HG03135 (cell line): ENCODE results near the gene PCDH8.

ENCODE experiments used
- ATAC-seq: cut with Tn5 transposase; IDR thresholded peaks from one replicate; pipeline ENCODE4 v1.9.1; 2021; ENCODE audit warnings: mild to moderate bottlenecking, moderate library complexity; ENCODE audit not compliant: unreplicated experiment

The PCDH8 gene

DNA sequence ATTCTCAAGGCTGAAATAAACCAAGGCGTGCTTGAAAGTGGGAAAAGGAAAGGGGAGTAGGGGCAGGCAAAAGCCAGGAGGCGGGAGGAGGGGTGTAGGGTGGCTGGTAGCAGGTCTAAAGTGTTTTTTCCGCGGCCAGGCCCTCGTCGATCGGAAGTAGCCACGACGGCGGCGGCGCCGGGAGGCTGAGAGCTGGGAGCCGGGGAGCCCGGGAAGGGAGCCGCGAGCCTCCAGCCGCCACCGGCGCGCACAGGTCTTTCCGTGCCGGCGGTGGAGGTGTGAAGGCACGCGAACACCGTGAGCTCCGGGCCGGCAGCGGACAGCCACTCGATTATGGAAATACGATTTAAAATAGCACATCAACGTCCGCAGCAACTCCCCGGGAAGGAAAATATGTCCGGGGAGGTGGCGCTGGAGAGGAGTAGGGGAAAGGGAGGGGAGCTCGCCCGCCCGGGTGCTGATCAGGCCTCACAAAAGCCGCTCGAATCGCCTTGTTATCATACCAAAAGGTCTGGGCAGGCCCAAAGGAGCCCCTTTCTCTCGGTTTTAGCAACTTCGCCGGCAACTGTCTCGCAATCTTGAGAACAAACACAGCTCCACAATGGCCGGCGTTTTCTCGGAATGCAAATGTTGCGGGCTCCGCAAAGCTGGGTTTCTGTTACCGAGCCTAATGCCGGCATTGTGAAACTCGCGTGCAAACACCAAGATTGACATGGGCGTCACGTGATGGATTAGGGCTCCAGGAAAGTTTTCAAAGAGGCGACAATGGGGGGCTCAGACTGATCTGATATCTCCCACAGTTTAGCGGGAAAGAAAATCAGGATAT, 2.9 kb upstream of the PCDH8 start:
- peak; percentile 78 for ATAC-seq

GRCh38 chr13:52850396-52851136, 2.1 kb upstream of the PCDH8 start:
- no peak for ATAC-seq

GRCh38 chr13:52850072-52850395, 1.6 kb upstream of the PCDH8 start:
- ATAC-seq = no peak

- no peak for ATAC-seq
Measured at GRCh38 chr13:52849291-52850071, 1.0 kb upstream of the PCDH8 start.

DNA sequence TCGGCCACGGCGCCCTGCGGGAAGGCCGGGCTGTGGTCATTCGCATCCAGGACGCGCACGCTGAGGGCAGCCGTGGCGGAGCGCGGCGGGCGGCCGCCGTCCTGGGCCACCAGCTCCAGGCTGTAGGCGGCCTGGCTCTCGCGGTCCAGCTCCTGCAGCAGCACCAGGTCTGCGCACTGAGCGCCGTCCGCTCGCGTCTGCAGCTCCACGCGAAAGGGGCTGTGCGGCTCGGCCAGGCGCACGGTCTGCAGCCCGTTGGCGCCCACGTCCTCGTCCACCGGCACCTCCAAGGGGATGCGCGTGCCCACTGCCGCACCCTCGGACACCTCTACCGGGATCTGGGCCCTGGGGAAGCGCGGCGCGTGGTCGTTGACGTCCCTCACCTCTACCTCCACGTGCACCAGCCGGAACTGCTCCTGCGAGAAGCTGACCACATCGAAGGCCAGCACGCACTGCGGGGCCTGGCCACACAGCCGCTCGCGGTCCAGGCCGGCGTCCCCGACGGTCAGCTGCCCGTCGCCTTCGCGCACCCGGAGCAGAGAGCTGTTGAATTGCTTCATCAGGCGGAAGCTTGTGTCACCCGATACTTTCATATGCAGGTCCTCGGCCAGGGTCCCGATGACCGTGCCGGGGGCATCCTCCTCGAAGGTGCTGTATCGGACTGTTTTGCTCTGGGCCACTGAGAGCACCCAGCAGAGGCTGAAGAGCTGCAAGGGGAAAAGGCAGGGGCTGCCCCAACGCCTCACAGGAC, 583 bp downstream of the PCDH8 start:
- ATAC-seq = no peak

DNA sequence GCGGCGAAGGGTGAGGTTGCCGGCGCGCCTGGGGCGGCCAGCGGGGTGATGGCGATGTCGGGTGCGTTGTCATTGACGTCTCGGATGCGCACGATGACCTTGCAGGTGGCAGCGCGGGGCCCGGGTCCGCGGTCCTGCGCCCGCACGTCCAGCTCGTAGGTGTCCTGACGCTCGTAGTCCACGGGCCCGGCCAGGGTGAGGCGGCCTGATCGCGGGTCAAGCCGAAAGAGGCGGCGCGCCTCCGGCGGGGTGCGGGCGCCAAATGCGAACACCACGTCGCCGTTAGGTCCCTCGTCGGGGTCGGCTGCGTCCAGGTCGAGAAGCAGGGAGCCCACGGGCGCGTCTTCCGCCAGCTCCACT, 1.1 kb downstream of the PCDH8 start:
- ATAC-seq = no peak

DNA sequence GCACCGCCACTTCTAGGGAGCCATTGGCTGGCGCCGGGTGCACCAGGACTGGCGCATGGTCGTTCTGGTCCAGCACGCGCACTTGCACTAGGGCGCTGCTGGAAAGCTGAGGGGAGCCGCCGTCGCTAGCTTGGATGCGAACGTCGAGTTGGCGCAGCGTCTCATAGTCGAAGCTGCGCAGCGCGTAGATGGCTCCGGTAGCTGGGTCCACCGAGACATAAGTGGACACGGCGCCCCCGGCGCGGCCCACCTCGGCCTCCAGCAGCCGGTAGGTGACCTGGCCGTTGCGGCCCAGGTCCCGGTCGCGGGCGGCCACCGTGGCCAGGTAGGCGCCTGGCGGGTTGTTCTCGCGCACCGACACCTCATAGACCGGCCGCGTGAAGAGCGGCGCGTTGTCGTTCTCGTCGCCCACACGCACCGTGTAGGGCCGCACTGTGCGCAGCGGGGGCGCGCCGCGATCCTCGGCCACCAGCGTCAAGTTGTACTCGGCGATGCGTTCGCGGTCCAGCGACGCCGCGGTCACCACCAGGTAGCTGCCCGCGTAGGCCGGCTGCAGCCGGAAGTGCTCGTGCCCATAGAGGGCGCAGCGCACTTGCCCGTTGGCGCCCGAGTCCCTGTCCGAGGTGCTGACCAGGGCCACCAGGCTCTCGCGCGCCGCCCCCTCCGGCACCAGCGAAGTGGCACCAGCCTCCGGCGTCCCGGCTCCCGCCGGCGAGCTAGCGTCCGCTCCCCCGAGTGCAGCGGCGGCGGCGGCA, 1.7 kb downstream of the PCDH8 start:
- ATAC-seq = no peak

DNA sequence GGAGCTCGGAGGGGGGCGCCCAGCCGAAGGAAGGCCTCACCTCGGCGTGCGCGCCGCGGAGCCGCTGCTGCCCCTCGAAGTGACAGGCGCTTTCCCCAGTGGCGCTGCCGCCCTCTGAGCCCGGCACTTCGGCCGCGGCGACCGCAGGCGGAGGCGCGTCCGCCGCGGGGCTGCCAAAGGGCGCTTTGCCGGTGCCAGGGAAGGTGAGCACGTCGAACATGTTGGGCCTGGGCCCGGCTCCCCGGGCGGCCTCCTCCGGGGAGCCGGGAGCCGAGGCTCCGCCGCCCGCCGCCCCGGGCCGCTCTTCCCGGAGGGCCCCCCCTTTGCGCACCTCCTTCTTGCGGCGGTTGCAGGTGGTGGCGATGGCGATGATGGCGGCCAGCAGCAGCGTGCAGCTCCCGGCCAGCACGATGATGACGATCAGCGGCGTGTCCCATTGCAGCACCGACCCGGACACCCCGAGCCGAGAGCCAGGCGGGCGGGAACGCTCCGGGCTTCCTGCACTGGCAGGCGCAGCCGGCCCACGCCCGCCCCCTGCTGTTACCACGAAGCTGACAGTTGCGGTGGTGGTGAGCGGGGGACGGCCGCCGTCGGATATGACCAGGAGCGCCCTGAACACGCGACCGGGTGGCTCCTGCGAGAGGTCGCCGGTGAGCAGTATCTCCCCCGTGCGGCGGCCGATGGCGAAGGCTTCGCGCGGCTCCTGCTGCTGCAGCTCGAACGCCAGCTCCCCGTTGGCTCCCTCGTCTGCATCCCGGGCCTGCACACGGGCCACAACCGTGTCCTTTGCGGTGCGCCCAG, 2.5 kb downstream of the PCDH8 start:
- no peak for ATAC-seq

- ATAC-seq = no peak
Measured at GRCh38 chr13:52845334-52845761, 3.1 kb downstream of the PCDH8 start.

DNA sequence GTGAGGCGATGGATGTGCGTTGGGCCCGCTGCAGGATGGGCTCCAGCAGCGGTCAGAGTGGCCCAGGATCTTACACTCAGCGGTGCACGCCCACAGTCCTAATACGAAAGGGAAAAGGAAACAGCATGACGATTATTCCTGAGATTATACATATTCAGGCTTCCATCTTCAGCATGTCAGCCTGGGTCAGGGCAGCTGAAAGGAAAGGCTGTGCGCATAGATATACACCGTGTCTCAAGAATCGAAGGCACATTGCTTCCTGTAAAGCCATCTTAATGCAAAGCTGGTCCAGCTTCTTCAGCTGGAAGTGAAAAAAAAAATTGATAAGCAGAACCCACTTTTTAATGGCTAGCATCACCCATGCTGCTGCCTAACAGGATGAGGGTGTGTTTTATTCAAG, 3.6 kb downstream of the PCDH8 start:
- no peak for ATAC-seq

DNA sequence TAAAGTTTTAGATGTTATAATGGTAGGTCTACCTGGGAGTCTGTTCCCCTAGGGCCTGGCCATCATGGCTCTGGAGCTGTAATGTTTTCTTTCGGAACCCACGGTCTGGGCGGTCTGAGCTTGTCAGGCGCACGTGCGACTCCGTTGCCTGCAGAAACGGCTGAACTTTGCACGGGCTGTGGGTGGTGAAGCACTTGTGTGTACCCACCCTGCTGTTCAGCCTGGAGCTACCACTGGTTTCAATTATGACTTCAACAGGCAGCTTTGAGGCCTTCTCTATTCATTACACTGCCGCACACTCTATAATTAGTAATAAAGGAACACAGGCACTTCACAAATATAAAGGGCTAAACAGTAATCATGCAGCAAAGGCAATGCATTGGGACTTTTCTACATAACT, 6.0 kb downstream of the PCDH8 start:
- no peak for ATAC-seq

GRCh38 chr13:52840066-52840465, 8.4 kb downstream of the PCDH8 start:
- no peak for ATAC-seq

GRCh38 chr13:52838433-52839107, 9.9 kb downstream of the PCDH8 start:
- no peak for ATAC-seq

DNA sequence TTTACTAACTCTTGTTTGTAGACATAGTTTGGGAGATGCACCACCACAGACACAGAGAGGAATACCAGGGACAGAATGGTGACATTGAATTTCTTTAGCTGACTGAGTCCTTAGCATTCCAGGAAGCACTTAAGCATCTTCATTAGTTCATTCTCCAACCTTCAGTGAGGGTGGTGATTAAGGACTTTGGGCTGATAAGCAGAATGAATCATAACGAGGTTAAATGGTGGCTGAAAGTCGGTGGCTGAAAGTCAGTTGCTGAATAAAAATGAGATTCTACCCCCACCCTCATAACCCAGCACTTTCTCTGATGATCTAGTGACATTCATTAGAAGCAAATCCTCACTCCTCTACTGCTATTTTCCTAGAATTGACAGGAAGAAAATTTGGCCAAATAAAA, 10.6 kb downstream of the PCDH8 start:
- no peak for ATAC-seq

GRCh38 chr13:52835071-52835839, 13.2 kb downstream of the PCDH8 start:
- no peak for ATAC-seq

GRCh38 chr13:52833296-52833875, 15.1 kb downstream of the PCDH8 start:
- ATAC-seq = no peak

DNA sequence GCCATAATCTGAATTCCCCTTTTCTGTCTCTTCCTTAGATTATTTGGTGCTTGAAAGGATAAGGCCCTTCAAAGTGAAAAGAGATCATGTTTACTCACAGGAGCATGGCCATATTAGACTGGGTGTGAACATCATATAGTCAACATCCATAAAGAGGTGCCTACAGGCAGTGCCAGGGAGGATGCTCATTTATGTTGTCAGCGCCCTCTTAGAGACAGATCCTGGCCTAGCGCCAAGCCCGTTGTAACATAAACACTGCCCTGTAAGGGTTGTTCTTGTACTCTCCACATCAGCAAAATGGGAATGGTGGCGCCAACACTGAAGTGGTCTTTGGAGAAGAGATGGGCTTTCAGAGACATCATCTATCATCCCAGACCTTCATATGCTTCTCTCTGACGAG, 16.1 kb downstream of the PCDH8 start:
- ATAC-seq = no peak

DNA sequence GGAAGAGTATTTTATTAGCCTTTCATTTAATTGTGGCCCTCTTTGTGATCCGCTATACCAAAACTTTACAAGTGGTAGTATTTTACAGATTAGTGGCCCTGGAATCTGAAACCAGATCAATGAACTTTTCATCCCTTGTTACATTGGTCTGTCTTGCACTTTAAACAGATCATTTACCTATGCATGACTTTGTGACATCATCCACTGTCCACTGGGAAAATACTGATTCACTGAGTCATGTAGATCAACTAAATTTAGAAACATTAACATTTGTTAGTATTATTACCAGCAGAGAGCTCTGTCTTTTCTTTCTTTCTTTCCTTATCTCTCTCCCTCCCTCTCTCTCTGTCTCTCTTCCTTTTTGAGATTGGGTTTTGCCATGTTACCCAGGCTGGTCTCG, 17.5 kb downstream of the PCDH8 start:
- ATAC-seq = no peak
